Neural cell (in vitro differentiated cells): Measurements from ENCODE around the gene NXNL1. TPM values are rescaled to one million over a fixed set of nuclear protein-coding genes. Genes with fewer than 3 reads are reported as not detected.
"Not testable (repeated sequence)": the region's sequence is repeated elsewhere in the genome, so short reads cannot be mapped to it uniquely, and the experiment has no call there.

Experiments
- H2AFZ ChIP-seq: fragments of 200-600, 300-800 bp; sonication (generic), shearing (Covaris generic); 2 replicates; pipeline ENCODE4 v1.6.0; 2014; ENCODE audit warnings: low read depth, mild to moderate bottlenecking, antibody characterized with exemption, low read length, moderate library complexity
- H3F3A ChIP-seq: fragments of 200-600 bp; shearing (Covaris generic); 2 replicates; pipeline ENCODE4 v1.6.1; 2016; ENCODE audit warnings: mild to moderate bottlenecking, moderate library complexity, mixed read lengths, antibody characterized with exemption, low read length; ENCODE audit not compliant: insufficient read depth, poor library complexity, severe bottlenecking
- H3K27ac ChIP-seq: fragments of 200-600, 300-800 bp; sonication (generic), shearing (Covaris generic); 2 replicates; pipeline ENCODE4 v1.5.1; 2014; ENCODE audit warnings: mild to moderate bottlenecking, low read length, moderate library complexity
- H3K27me3 ChIP-seq: fragments of 300-800, 200-600 bp; sonication (generic), shearing (Covaris generic); 2 replicates; pipeline ENCODE4 v1.6.0; 2014; ENCODE audit warnings: mild to moderate bottlenecking, low read depth, low read length, moderate library complexity; ENCODE audit not compliant: insufficient read depth
- H3K36me3 ChIP-seq: fragments of 300-800, 200-600 bp; sonication (generic), shearing (Covaris generic); 2 replicates; pipeline ENCODE4 v1.5.1; 2014; ENCODE audit warnings: mild to moderate bottlenecking, antibody characterized with exemption, low read length, moderate library complexity; ENCODE audit not compliant: insufficient read depth
- H3K4me2 ChIP-seq: fragments of 300-800, 200-600 bp; sonication (generic), shearing (Covaris generic); 2 replicates; pipeline ENCODE4 v1.6.0; 2014; ENCODE audit warnings: mild to moderate bottlenecking, low read length
- H3K4me3 ChIP-seq: fragments of 300-800, 200-600 bp; sonication (generic), shearing (Covaris generic); 2 replicates; pipeline ENCODE4 v1.5.1; 2014; ENCODE audit warnings: mild to moderate bottlenecking, low read length, moderate library complexity
- H3K79me2 ChIP-seq: fragments of 200-600 bp; shearing (Covaris generic); replicated peaks from 2 replicates; pipeline ENCODE4 v1.6.0; 2014; ENCODE audit warnings: mild to moderate bottlenecking, low read length, moderate library complexity; ENCODE audit not compliant: insufficient read depth
- H3K9ac ChIP-seq: fragments of 300-800, 200-600 bp; sonication (generic), shearing (Covaris generic); 2 replicates; pipeline ENCODE4 v1.6.1; 2016; ENCODE audit warnings: mild to moderate bottlenecking, low read length, mixed read lengths
- H3K9me2 ChIP-seq: fragments of 200-600 bp; shearing (Covaris generic); 2 replicates; pipeline ENCODE4 v1.6.1; 2016; ENCODE audit warnings: mild to moderate bottlenecking, low read length, mixed read lengths; ENCODE audit not compliant: insufficient read depth
- H3K9me3 ChIP-seq: fragments of 200-600, 300-800 bp; sonication (generic), shearing (Covaris generic); 2 replicates; pipeline ENCODE4 v1.6.1; 2016; ENCODE audit warnings: mild to moderate bottlenecking, mixed run types, low read length, moderate library complexity, mixed read lengths
- H4K20me1 ChIP-seq: fragments of 200-600 bp; shearing (Covaris generic); 2 replicates; pipeline ENCODE4 v1.6.1; 2016; ENCODE audit warnings: mild to moderate bottlenecking, mixed run types; ENCODE audit not compliant: insufficient read depth
- CTCF ChIP-seq: fragments of 450-650 bp; IDR thresholded peaks from 2 replicates; pipeline ENCODE4 v1.5.1; 2014; ENCODE audit warnings: antibody characterized with exemption, mild to moderate bottlenecking, moderate library complexity; ENCODE audit not compliant: poor library complexity, severe bottlenecking
- EP300 ChIP-seq: fragments of 450-650 bp; conservative IDR thresholded peaks from 2 replicates; pipeline ENCODE4 v1.6.1; 2014; ENCODE audit warnings: antibody characterized with exemption, mild to moderate bottlenecking, moderate library complexity; ENCODE audit not compliant: poor library complexity, severe bottlenecking
- EZH2 ChIP-seq: fragments of 200-600, 300-800 bp; shearing (Covaris generic), sonication (generic); IDR thresholded peaks from 2 replicates; pipeline ENCODE4 v1.6.1; 2014; ENCODE audit warnings: antibody characterized with exemption, low read length, borderline replicate concordance, mild to moderate bottlenecking; ENCODE audit not compliant: insufficient read depth, poor library complexity, severe bottlenecking
- MXI1 ChIP-seq: fragments of 450-650 bp; conservative IDR thresholded peaks from 2 replicates; pipeline ENCODE4 v1.6.1; 2014; ENCODE audit warnings: antibody characterized with exemption, mild to moderate bottlenecking; ENCODE audit not compliant: poor library complexity, severe bottlenecking
- POLR2AphosphoS5 ChIP-seq: IDR thresholded peaks from 2 replicates; pipeline ENCODE4 v1.6.1; 2012
- RAD21 ChIP-seq: fragments of 450-650 bp; conservative IDR thresholded peaks from 2 replicates; pipeline ENCODE4 v1.6.1; 2014; ENCODE audit warnings: antibody characterized with exemption, mild to moderate bottlenecking, moderate library complexity
- SMC3 ChIP-seq: fragments of 450-650 bp; conservative IDR thresholded peaks from 2 replicates; pipeline ENCODE4 v1.6.1; 2014; ENCODE audit warnings: antibody characterized with exemption, mild to moderate bottlenecking, moderate library complexity; ENCODE audit not compliant: poor library complexity
- TAF1 ChIP-seq: IDR thresholded peaks from 2 replicates; pipeline ENCODE4 v1.6.1; 2012; ENCODE audit warnings: low read depth
- polyA plus RNA-seq: library from polyadenylated mRNA; depleted of rRNA; stranded (reverse); fragments of >200 nt; gene quantifications from 2 replicates; pipeline ENCODE4 v1.2.3, GENCODE V29; 2014
- TF ChIP-seq, protein P1 (sequence below): IDR thresholded peaks from 2 replicates; pipeline ENCODE4 v1.6.1; 2012; ENCODE audit warnings: borderline replicate concordance

Gene NXNL1
- polyA plus RNA-seq, 1 donor from 2014 or later, result not detected

DNA sequence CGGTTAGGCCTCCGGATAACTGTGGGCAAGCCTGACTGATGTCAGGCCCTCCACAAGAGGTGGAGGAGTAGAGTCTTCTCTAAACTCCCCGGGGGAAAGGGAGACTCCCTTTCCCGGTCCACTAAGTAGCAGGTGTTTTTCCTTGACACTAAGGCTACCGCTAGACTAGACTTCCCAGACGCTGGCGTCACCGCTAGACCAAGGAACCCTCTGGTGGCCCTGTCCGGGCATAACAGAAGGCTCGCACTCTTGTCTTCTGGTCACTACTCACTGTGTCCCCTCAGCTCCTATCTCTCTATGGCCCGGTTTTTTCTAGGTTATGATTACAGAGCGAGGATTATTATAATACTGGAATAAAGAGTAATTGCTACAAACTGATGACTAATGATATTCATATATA, 38.3 kb upstream of the NXNL1 start:
- not testable (repeated sequence) for H3K4me2 ChIP-seq, H2AFZ ChIP-seq, H3K79me2 ChIP-seq, H3K27me3 ChIP-seq, H3K9ac ChIP-seq, H3F3A ChIP-seq, H4K20me1 ChIP-seq, H3K4me3 ChIP-seq, H3K36me3 ChIP-seq, H3K9me3 ChIP-seq, H3K9me2 ChIP-seq, H3K27ac ChIP-seq

DNA sequence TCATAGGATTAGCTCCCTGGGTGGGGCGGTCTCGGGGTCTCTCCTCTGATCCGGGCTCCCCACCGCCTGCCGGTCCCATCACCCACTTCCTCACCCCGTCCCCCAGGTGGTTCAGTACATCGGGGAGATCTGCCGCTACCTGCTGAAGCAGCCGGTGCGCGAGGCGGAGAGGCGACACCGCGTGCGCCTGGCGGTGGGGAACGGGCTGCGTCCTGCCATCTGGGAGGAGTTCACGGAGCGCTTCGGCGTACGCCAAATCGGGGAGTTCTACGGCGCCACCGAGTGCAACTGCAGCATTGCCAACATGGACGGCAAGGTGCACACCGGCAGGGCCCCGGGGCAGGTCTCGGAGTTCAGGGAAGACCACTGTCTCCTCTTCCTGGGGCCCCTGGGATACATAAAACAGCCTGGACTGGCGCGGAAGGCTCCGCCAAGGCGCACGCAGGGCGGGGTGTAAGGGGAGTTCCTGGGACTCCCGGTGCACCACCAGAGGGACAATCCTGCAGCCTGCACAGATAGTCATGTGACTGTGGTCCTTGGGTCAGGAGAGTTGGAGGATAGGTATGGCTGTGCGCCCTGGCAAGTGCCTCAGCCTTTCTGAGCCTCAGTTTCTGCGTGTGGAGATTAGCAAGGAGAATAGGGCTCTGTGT, 36.5 kb upstream of the NXNL1 start:
- no peaks in the 10 kb centered on the region for H3K36me3 ChIP-seq
- H3F3A ChIP-seq, result no peaks in the 10 kb centered on the region
- H3K27me3 ChIP-seq, result no peaks in the 10 kb centered on the region
- no peak overlapping the region for H3K4me3 ChIP-seq
- H2AFZ ChIP-seq, result no peak overlapping the region
- no peak overlapping the region for H3K9ac ChIP-seq
- no peak overlapping the region for H3K4me2 ChIP-seq
- H4K20me1 ChIP-seq, result no peaks in the 10 kb centered on the region
- TF ChIP-seq POLR2AphosphoS5 (no peak), RAD21 (no peak), CTCF (no peak), SMC3 (no peak), MXI1 (no peak), EZH2 (no peak), EP300 (no peak), TAF1 (no peak)
- TF ChIP-seq, protein P1, sequence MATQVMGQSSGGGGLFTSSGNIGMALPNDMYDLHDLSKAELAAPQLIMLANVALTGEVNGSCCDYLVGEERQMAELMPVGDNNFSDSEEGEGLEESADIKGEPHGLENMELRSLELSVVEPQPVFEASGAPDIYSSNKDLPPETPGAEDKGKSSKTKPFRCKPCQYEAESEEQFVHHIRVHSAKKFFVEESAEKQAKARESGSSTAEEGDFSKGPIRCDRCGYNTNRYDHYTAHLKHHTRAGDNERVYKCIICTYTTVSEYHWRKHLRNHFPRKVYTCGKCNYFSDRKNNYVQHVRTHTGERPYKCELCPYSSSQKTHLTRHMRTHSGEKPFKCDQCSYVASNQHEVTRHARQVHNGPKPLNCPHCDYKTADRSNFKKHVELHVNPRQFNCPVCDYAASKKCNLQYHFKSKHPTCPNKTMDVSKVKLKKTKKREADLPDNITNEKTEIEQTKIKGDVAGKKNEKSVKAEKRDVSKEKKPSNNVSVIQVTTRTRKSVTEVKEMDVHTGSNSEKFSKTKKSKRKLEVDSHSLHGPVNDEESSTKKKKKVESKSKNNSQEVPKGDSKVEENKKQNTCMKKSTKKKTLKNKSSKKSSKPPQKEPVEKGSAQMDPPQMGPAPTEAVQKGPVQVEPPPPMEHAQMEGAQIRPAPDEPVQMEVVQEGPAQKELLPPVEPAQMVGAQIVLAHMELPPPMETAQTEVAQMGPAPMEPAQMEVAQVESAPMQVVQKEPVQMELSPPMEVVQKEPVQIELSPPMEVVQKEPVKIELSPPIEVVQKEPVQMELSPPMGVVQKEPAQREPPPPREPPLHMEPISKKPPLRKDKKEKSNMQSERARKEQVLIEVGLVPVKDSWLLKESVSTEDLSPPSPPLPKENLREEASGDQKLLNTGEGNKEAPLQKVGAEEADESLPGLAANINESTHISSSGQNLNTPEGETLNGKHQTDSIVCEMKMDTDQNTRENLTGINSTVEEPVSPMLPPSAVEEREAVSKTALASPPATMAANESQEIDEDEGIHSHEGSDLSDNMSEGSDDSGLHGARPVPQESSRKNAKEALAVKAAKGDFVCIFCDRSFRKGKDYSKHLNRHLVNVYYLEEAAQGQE, result no peak
- H3K9me2 ChIP-seq, result no peaks in the 10 kb centered on the region
- no peaks in the 10 kb centered on the region for H3K79me2 ChIP-seq
- H3K27ac ChIP-seq, result no peak overlapping the region
- H3K9me3 ChIP-seq, result no peaks in the 10 kb centered on the region
